RWPE2 (cell line): ENCODE results near the gene VAC14.

Experiments
- ATAC-seq: fragments of 200-7000 bp; cut with Tn5 transposase; 3 replicates; pipeline ENCODE4 v1.9.1; 2021; ENCODE audit warnings: low read depth
- DNase-seq: peaks from one replicate; pipeline ENCODE4 v3.0.0-alpha.2; 2020; ENCODE audit warnings: low spot score
- H3K27ac ChIP-seq: fragments of 450-650 bp; 2 replicates; pipeline ENCODE4 v1.5.1; 2017; ENCODE audit warnings: mild to moderate bottlenecking; ENCODE audit not compliant: poor library complexity, severe bottlenecking
- H3K27me3 ChIP-seq: fragments of 250-450 bp; sonication (Bioruptor Pico); 2 replicates; pipeline ENCODE4 v1.5.1; 2021; ENCODE audit warnings: mild to moderate bottlenecking, moderate library complexity; ENCODE audit not compliant: insufficient read depth, poor library complexity, severe bottlenecking
- H3K36me3 ChIP-seq: fragments of 250-450 bp; sonication (Bioruptor Pico); 2 replicates; pipeline ENCODE4 v1.5.1; 2020; ENCODE audit warnings: low read depth, mild to moderate bottlenecking, moderate library complexity
- H3K4me1 ChIP-seq: fragments of 250-450 bp; sonication (Bioruptor Pico); 2 replicates; pipeline ENCODE4 v1.5.1; 2021; ENCODE audit warnings: mild to moderate bottlenecking, moderate library complexity; ENCODE audit not compliant: insufficient read depth, poor library complexity, severe bottlenecking
- H3K4me3 ChIP-seq: fragments of 250-450 bp; sonication (Bioruptor Pico); 2 replicates; pipeline ENCODE4 v1.5.1; 2021; ENCODE audit warnings: mild to moderate bottlenecking, moderate library complexity; ENCODE audit not compliant: severe bottlenecking
- H3K9me3 ChIP-seq: fragments of 250-450 bp; sonication (Bioruptor Pico); 2 replicates; pipeline ENCODE4 v1.5.1; 2021; ENCODE audit warnings: mild to moderate bottlenecking, moderate library complexity; ENCODE audit not compliant: severe bottlenecking
- CTCF ChIP-seq: fragments of 450-650 bp; IDR thresholded peaks from one replicate; pipeline ENCODE4 v1.5.1; 2017; ENCODE audit warnings: mild to moderate bottlenecking, moderate library complexity; ENCODE audit not compliant: poor library complexity, severe bottlenecking

The VAC14 gene

GRCh38 chr16:70663524-70664324 is 137.2 kb downstream of the VAC14 start:
- Histone ChIP-seq H3K27ac (peak overlapping the region; percentile 4), H3K9me3 (no peaks in the 10 kb centered on the region), H3K4me1 (no peaks in the 10 kb centered on the region), H3K4me3 (no peak overlapping the region), H3K27me3 (no peaks in the 10 kb centered on the region), H3K36me3 (peaks cover 49% of the 10 kb centered on the region)
- ATAC-seq (no peak), DNase-seq (peak; percentile 68)
- TF ChIP-seq CTCF, result no peak

- H3K27ac ChIP-seq, result peak overlapping the region; percentile 4
- peaks cover 42% of the 10 kb centered on the region for H3K36me3 ChIP-seq
- H3K27me3 ChIP-seq, result no peaks in the 10 kb centered on the region
- DNase-seq (no peak), ATAC-seq (no peak; the same call in 2 of the 3 replicates)
- H3K9me3 ChIP-seq, result no peaks in the 10 kb centered on the region
- no peaks in the 10 kb centered on the region for H3K4me1 ChIP-seq
- H3K4me3 ChIP-seq, result no peak overlapping the region
- no peak for TF ChIP-seq CTCF
Measured at GRCh38 chr16:70662991-70663523, 137.9 kb downstream of the VAC14 start.

- ATAC-seq (peak; percentile 22), DNase-seq (peak; percentile 57)
- Histone ChIP-seq H3K4me3 (no peak overlapping the region), H3K4me1 (no peaks in the 10 kb centered on the region), H3K27ac (no peak overlapping the region), H3K27me3 (no peaks in the 10 kb centered on the region), H3K36me3 (peaks cover 32% of the 10 kb centered on the region), H3K9me3 (no peaks in the 10 kb centered on the region)
- no peak for TF ChIP-seq CTCF
Measured at GRCh38 chr16:70661918-70662641, 138.9 kb downstream of the VAC14 start.

GRCh38 chr16:70661534-70661917 is 139.4 kb downstream of the VAC14 start:
- Histone ChIP-seq H3K36me3 (peaks cover 27% of the 10 kb centered on the region), H3K27ac (no peak overlapping the region), H3K4me3 (no peak overlapping the region), H3K27me3 (no peaks in the 10 kb centered on the region), H3K4me1 (no peaks in the 10 kb centered on the region), H3K9me3 (no peaks in the 10 kb centered on the region)
- DNase-seq, result peak; percentile 75
- no peak for TF ChIP-seq CTCF
- no peak; the same call in 2 of the 3 replicates for ATAC-seq
